HG03066 (cell line): ENCODE results near the gene PPFIA2.
A peak's percentile ranks its signal among the peaks of the same experiment; 100 is the strongest.

Source experiments
- ATAC-seq: cut with Tn5 transposase; IDR thresholded peaks from one replicate; pipeline ENCODE4 v1.9.1; 2021; ENCODE audit warnings: low read depth; ENCODE audit not compliant: unreplicated experiment

PPFIA2 gene

GRCh38 chr12:81369175-81369574, 390.0 kb downstream of the PPFIA2 start:
- no peak for ATAC-seq

GRCh38 chr12:81365284-81365683, 393.9 kb downstream of the PPFIA2 start:
- no peak for ATAC-seq

DNA sequence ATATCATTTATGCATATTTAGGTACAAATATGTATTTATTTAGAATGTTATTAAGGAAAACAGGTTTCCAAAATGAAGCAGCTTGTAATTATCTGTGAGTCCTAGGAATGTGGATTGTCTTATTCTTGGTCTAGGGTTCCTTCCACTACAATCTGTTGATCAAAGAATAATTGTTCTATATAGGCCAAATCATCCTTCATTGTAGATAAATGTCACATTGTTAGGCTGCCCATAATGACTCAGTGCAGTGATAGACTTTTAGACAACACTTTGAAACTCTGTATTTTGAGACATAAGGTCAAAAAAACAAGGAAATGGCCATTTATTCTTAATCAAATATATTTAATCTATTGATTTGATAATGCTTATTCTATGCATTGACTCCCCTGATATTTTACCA, 398.2 kb downstream of the PPFIA2 start:
- ATAC-seq: no peak

DNA sequence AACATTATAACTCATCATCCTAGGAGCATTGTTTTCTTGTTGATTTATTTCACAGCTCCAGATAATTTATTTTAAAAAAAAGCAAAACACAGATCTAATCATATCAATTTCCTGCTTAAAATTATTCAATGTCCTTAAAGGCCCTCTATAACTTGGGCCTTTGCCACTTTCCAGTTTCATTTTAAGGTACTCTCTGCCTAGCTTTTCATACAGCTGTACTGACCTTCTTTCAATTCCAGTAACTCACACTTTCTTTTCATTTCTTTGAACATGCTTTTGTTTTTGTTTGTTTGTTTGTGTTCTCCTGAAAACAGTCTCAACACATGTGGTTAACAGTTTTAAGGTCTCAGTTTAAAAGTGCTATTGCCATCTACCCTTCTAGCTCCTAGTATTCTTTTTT, 399.4 kb downstream of the PPFIA2 start:
- no peak for ATAC-seq

GRCh38 chr12:81354327-81354932, 404.7 kb downstream of the PPFIA2 start:
- ATAC-seq: no peak

DNA sequence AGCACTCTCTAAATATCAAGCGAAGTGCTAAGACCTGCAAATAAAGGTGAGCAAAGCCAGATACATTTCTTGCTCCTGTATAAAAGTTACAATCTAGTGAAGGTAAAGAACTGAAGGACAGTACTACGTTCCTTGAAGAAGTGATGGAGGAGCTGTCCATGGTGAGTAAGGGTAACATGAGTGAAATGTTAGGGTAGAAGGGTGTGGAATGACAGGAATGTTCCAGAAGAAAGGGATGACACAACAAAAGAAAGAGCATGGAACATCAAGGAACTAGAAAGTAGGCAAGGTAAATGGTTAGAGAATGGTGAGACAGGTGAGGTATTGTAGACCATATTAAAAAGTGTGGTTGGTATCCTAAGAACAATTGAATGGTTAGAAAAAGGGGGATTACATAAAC, 408.8 kb downstream of the PPFIA2 start:
- ATAC-seq: no peak

DNA sequence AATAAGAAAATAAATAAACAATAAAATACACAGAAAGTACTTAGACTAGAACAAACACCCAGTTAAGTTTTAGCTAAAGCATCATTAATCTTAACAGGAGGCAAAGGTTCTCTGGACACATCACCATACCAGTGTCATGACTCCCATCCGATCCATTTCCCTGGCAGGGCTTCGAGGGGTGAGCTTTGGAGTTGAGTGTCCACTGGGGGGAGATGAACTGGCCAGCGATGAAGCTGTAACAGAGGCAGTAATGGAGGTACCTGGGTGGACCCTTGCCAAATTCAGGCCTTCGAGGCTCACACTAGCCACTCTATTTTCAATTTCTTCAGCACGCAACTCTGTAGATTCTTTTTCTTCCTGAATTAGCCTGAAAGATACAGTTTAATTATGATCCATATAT, 411.7 kb downstream of the PPFIA2 start:
- no peak for ATAC-seq

GRCh38 chr12:81340910-81341309, 418.2 kb downstream of the PPFIA2 start:
- ATAC-seq: no peak

DNA sequence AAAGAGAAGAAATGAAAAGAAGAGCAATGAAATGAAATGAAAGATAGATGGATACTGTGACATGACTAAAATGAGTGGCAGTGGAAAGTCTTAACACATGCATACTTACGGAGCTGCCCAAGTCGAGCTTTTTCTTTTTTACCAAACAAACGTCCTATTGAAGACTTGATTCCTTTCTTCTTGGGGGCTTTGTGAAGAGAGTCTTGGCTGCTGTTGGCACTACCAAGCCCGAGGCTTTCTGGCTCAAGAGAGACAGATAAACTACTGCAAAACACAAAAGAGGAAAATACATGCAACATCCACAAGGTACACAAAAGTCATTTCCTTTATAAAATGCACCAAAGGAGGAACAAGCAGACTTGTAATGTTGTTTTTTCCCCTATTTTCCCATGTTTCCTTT, 420.1 kb downstream of the PPFIA2 start:
- no peak for ATAC-seq

DNA sequence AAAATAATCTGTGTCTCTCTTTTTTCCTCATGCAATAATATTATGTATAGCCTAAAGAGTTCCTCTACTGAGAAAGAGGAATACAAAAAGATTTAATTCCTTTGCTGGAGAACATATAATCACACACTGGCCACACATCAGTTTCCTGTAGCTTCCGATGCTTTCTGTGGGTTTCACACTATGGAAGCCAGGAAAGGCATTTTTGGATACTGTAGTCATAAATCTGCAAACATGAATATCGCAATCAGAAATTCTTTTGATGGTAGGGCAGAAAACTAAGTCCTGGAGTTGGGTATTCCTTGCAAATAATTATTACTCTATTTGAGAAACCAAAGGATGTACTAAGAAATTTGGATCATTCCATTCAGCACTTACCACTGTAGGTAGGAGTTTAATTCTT, 421.3 kb downstream of the PPFIA2 start:
- no peak for ATAC-seq

GRCh38 chr12:81333812-81334211, 425.3 kb downstream of the PPFIA2 start:
- ATAC-seq: no peak

GRCh38 chr12:81332054-81332453, 427.1 kb downstream of the PPFIA2 start:
- ATAC-seq: no peak

- no peak for ATAC-seq
Measured at GRCh38 chr12:81330480-81330879, 428.7 kb downstream of the PPFIA2 start.

DNA sequence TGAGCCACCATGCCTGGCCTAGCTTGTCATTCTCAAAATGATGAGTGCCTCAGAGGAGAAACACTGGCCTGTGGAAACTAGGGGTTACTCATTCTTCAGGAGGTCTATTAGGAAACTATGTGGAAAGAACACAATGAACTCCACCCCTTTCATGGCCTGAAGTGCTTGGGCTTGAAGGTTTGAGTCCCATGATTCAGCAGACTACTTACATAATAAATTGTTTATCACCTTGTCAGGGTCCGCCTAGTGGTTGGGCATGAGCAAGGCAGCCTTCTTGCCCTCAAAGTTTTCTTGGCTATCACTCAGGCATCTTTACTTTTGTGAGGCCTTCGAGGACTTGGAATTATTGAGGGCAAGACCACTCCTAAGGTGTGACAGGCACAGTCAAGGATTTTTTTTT, 430.1 kb downstream of the PPFIA2 start:
- ATAC-seq: peak; percentile 81

DNA sequence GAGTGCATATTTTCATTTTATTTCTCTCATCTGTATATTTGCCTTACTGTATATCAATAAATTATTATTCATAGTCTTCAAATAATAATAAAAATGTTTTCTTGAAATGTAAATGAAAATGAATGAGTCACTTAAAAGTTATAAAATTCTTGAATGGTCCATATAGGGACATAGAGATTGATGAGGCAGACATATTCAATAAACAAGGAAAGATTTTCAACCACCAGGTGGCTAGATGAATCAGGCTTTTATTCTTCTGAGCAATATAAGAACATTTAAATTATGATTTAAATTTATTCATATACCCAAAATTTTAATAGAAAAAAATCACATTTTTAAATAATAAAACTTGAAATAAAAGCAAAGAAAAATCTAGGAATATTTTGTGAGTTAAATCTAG, 431.7 kb downstream of the PPFIA2 start:
- no peak for ATAC-seq

GRCh38 chr12:81325086-81325485, 434.1 kb downstream of the PPFIA2 start:
- ATAC-seq: no peak

GRCh38 chr12:81314903-81315531, 444.1 kb downstream of the PPFIA2 start:
- no peak for ATAC-seq

- ATAC-seq: no peak
Measured at GRCh38 chr12:81303935-81304334, 455.2 kb downstream of the PPFIA2 start.

DNA sequence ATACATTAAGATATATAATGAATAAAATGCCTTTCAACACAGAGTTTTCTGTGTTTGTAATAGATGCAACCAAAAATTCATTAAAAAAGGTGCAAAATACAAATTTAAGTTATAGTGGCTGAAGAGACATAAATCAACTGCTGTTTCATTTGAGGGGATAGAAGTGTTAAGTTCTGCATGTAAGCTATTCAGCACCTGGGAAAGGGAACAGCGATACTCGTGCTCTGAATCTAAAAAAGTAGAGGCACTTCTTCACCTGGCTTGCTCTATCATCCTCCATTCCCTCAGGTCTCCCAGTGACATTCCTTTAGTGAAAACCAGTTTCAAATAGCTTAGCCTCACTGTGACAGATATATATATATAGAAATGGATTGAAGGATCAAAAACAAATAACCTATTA, 458.7 kb downstream of the PPFIA2 start:
- ATAC-seq: no peak

GRCh38 chr12:81297601-81298000, 461.5 kb downstream of the PPFIA2 start:
- no peak for ATAC-seq

GRCh38 chr12:81296556-81297305, 462.4 kb downstream of the PPFIA2 start:
- no peak for ATAC-seq

GRCh38 chr12:81295251-81295650, 463.9 kb downstream of the PPFIA2 start:
- no peak for ATAC-seq
